Fibroblast of mammary gland (primary cell): Measurements from ENCODE around the gene ENDOD1.

Source experiments
- DNase-seq: peaks from one replicate; pipeline ENCODE4 v3.0.0-alpha.2; 2010; ENCODE audit warnings: low read depth
- H3K4me3 ChIP-seq: 2 replicates; pipeline ENCODE4 v1.5.1; 2011; ENCODE audit warnings: low read depth, mild to moderate bottlenecking, low read length, moderate library complexity; ENCODE audit not compliant: control insufficient read depth
- CTCF ChIP-seq: conservative IDR thresholded peaks from 2 replicates; pipeline ENCODE4 v1.5.1; 2011; ENCODE audit warnings: low read depth, low read length, inconsistent platforms; ENCODE audit not compliant: control insufficient read depth, insufficient read depth

The ENDOD1 gene

GRCh38 chr11:95101935-95102334, 12.3 kb downstream of the ENDOD1 start:
- no peak for DNase-seq
- H3K4me3 ChIP-seq = no peak overlapping the region
- TF ChIP-seq CTCF = no peak

GRCh38 chr11:95102733-95103132, 13.1 kb downstream of the ENDOD1 start:
- DNase-seq = no peak
- H3K4me3 ChIP-seq = no peak overlapping the region
- no peak for TF ChIP-seq CTCF

GRCh38 chr11:95103701-95104100, 14.1 kb downstream of the ENDOD1 start:
- no peak overlapping the region for H3K4me3 ChIP-seq
- TF ChIP-seq CTCF = no peak
- no peak for DNase-seq

- no peak overlapping the region for H3K4me3 ChIP-seq
- TF ChIP-seq CTCF = no peak
- DNase-seq = no peak
These were observed 14.6 kb downstream of the ENDOD1 start for GRCh38 chr11:95104121-95104830.

GRCh38 chr11:95104856-95105255, 15.2 kb downstream of the ENDOD1 start:
- no peak for DNase-seq
- no peak overlapping the region for H3K4me3 ChIP-seq
- no peak for TF ChIP-seq CTCF

GRCh38 chr11:95108159-95108611, 18.5 kb downstream of the ENDOD1 start:
- peak; percentile 82 for DNase-seq
- peak overlapping the region; percentile 13 for H3K4me3 ChIP-seq
- no peak for TF ChIP-seq CTCF
